ENCODE data around the gene EFEMP2.

DNA sequence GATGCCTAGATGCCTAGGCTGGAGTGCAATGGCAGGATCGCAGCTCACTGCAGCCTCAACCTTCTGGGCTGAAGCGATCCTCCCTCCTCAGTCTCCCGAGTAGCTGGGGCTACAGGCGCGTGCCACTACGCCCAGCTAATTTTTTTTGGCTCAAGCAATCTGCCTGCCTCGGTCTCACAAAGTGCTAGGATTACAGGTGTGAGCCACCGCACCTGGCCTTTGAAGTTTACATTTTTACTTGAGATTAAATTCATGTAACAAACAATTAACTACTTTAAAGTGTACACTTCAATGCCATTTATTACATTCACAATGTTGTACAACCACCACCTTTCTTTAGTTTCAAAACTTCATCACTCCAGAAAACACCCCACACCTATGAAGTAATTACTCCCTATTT is 31.1 kb upstream of the EFEMP2 start:
- TF ChIP-seq CTCF (conservative IDR thresholded peaks at IDR 0.05; ENCODE audit: low read depth, low read length) (no peak), EZH2 (IDR thresholded peaks at IDR 0.05; ENCODE audit: low read length, unreplicated experiment) (no peak), EZH2phosphoT487 (IDR thresholded peaks at IDR 0.05; ENCODE audit: borderline replicate concordance, low read length) (no peak)

Data from PC-3 (cell line).